ENCODE results near the gene ARMH4.

Gene ARMH4

GRCh38 chr14:58167057-58167456 lies 15.0 kb upstream of the ARMH4 start:
- Mint-ChIP-seq H3K36me3 (ENCODE audit: insufficient read depth) (no peaks in the 10 kb centered on the region), H3K4me1 (ENCODE audit: low read depth in 2 of 2) (peaks cover 8% of the 10 kb centered on the region in 2 donors), H3K27me3 (peaks cover 10 to 29% of the 10 kb centered on the region in 2 donors), H3K4me3 (no peak overlapping the region), H3K27ac (no peak overlapping the region), H3K9me3 (no peaks in the 10 kb centered on the region)
- ATAC-seq (replicated peaks) (no peak), DNase-seq (no peak)

- peak; percentile 62 to 70 (median 66) for DNase-seq
- Mint-ChIP-seq H3K4me3 (no peak overlapping the region), H3K9me3 (no peaks in the 10 kb centered on the region), H3K27ac (no peak overlapping the region), H3K36me3 (ENCODE audit: insufficient read depth) (no peaks in the 10 kb centered on the region), H3K4me1 (ENCODE audit: low read depth in 2 of 2) (peaks cover 8% of the 10 kb centered on the region in 2 donors), H3K27me3 (peaks cover 10 to 29% of the 10 kb centered on the region in 2 donors)
- ATAC-seq (replicated peaks): peak; percentile 70
Measured at GRCh38 chr14:58166005-58166983, 14.3 kb upstream of the ARMH4 start.

- Mint-ChIP-seq H3K4me3 (no peak overlapping the region), H3K27me3 (peaks cover 41 to 47% of the 10 kb centered on the region in 2 donors), H3K4me1 (ENCODE audit: low read depth in 2 of 2) (no peaks in the 10 kb centered on the region), H3K27ac (no peak overlapping the region), H3K36me3 (ENCODE audit: insufficient read depth) (no peaks in the 10 kb centered on the region), H3K9me3 (no peaks in the 10 kb centered on the region)
- ATAC-seq (replicated peaks) (no peak), DNase-seq (no peak)
Measured at GRCh38 chr14:58160561-58160960, 8.5 kb upstream of the ARMH4 start.

DNA sequence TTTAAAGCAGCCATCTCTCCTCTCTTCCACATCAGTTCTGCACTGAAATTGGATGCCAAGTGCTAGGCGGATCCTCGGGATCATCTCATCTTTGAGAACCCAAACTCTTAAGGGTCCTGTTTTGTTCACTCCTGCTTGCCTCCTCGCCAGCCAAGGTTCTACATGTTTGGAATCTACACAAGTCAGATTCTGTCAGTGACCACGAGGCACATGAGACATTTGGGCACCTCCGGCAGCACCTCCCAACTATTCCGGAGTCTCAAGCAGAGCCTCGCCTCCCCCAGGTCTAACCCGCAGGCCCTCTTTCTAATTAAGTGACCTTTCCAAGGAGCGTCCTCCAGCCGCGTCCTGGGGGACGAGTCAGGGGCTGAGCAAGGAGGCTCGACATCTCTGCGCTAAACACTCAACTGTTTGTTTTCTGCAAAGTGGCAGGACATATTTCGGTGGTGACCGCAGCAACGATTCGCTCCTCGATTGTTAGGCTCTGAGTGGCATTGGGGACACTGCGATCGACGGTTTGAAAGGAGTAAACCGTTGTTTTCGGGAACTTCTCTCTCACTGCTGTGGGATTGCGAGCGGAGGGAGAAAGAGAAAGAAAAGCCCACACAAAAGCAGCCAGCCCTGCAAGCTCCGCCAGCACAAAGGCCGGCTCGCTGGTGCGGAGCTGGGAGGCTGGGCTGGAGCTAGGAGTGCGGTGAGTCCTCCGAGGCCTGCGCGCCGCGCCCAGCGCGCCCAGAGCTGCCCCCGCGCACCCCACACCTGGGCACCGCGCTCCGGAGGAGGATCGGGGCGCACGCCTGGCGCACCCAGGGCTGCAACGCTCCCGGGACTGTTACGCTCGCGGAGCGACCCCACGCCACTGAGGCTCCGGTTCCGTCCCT lies 640 bp downstream of the ARMH4 start:
- Mint-ChIP-seq H3K4me1 (ENCODE audit: low read depth in 2 of 2) (peaks cover 11 to 12% of the 10 kb centered on the region in 2 donors), H3K9me3 (no peaks in the 10 kb centered on the region), H3K4me3 (peak overlapping the region; percentile 77 to 79), H3K27me3 (peaks cover 55 to 59% of the 10 kb centered on the region in 2 donors), H3K36me3 (ENCODE audit: insufficient read depth) (no peaks in the 10 kb centered on the region), H3K27ac (no peak overlapping the region)
- DNase-seq: no peak
- ATAC-seq (replicated peaks): peak; percentile 52

GRCh38 chr14:58150243-58150805 lies 1.7 kb downstream of the ARMH4 start:
- Mint-ChIP-seq H3K4me3 (peak overlapping the region; percentile 77 to 79), H3K36me3 (ENCODE audit: insufficient read depth) (no peaks in the 10 kb centered on the region), H3K9me3 (no peaks in the 10 kb centered on the region), H3K27me3 (peaks cover 45 to 55% of the 10 kb centered on the region in 2 donors), H3K4me1 (ENCODE audit: low read depth in 2 of 2) (peaks cover 11 to 12% of the 10 kb centered on the region in 2 donors), H3K27ac (no peak overlapping the region)
- no peak for DNase-seq
- no peak for ATAC-seq (replicated peaks)

- H3K36me3 Mint-ChIP-seq (ENCODE audit: insufficient read depth): no peaks in the 10 kb centered on the region
- H3K27me3 Mint-ChIP-seq: peaks cover 40 to 48% of the 10 kb centered on the region in 2 donors
- no peak for DNase-seq
- ATAC-seq (replicated peaks): no peak
- H3K4me3 Mint-ChIP-seq: no peak overlapping the region
- H3K9me3 Mint-ChIP-seq: no peaks in the 10 kb centered on the region
- peaks cover 11 to 12% of the 10 kb centered on the region in 2 donors for H3K4me1 Mint-ChIP-seq (ENCODE audit: low read depth in 2 of 2)
- H3K27ac Mint-ChIP-seq: no peak overlapping the region
Measured at GRCh38 chr14:58149196-58149595, 2.8 kb downstream of the ARMH4 start.

GRCh38 chr14:58146399-58146798 lies 5.6 kb downstream of the ARMH4 start:
- Mint-ChIP-seq H3K9me3 (no peaks in the 10 kb centered on the region), H3K4me1 (ENCODE audit: low read depth in 2 of 2) (peaks cover 0 to 6% of the 10 kb centered on the region in 2 donors), H3K27me3 (peaks cover 34 to 37% of the 10 kb centered on the region in 2 donors), H3K36me3 (ENCODE audit: insufficient read depth) (no peaks in the 10 kb centered on the region), H3K27ac (no peak overlapping the region), H3K4me3 (no peak overlapping the region)
- DNase-seq: no peak
- ATAC-seq (replicated peaks): no peak

DNA sequence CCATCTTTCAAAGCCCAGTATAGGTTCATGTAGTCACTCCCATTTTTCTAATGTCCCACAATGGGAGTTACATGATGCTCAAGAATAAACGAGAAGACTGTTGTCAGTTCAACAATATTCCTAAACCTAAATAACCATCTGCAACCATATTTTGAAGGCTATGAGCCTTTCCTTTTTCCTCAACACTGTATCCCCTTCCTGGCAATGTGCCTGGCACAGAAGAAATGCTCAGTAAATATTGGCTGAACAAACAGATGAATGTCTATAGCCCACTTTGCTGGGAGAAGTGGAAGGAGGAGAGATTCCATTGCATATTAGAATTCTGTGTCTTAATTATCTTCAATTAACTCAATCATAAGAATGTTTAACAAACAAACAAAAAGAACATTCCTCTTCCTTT lies 6.1 kb downstream of the ARMH4 start:
- H3K36me3 Mint-ChIP-seq (ENCODE audit: insufficient read depth): no peaks in the 10 kb centered on the region
- ATAC-seq (replicated peaks) (no peak), DNase-seq (no peak)
- peaks cover 30 to 33% of the 10 kb centered on the region in 2 donors for H3K27me3 Mint-ChIP-seq
- H3K4me1 Mint-ChIP-seq (ENCODE audit: low read depth in 2 of 2): peaks cover 0 to under 1% of the 10 kb centered on the region in 2 donors
- H3K27ac Mint-ChIP-seq: no peak overlapping the region
- H3K9me3 Mint-ChIP-seq: no peaks in the 10 kb centered on the region
- no peak overlapping the region for H3K4me3 Mint-ChIP-seq

DNA sequence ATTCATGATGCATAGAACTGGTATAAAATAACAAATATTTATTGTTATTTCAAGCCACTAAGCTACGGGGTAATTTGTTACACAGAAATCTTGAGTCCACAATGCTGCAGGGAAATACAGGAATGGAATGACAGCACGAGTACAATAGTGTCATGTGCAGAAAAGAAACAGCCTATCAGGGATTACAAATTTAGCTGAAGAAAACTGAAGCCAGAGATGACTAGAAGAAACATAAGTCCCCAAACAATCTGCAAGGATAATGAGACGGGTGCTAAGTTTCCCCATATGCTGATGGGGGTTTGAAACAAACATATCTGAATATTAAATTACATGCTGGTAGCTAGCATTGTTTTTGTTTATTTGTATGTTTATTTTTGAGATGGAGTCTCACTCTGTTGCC lies 8.9 kb downstream of the ARMH4 start:
- ATAC-seq (replicated peaks) (no peak), DNase-seq (no peak)
- Mint-ChIP-seq H3K36me3 (ENCODE audit: insufficient read depth) (no peaks in the 10 kb centered on the region), H3K27me3 (peaks cover 19 to 20% of the 10 kb centered on the region in 2 donors), H3K9me3 (no peaks in the 10 kb centered on the region), H3K27ac (no peak overlapping the region), H3K4me3 (no peak overlapping the region), H3K4me1 (ENCODE audit: low read depth in 2 of 2) (no peaks in the 10 kb centered on the region)

DNA sequence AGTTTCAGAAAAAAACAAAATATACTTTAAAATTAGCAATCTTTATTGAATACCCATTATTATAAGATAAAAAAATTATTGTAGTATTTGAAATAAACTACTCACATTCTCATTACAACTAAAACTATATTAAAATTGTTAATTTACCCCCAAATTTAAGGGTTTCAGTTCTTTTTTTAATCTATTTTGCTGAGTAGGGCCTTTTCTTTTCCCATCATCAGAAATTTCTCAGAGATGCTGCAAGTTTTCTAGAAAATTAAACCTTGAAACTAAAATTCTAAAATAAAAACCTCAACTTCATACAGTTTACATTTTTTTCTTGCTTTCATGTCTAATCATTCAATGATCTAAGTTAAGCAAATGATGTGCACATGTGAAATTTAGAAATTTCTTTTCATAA lies 10.1 kb downstream of the ARMH4 start:
- Mint-ChIP-seq H3K4me3 (no peak overlapping the region), H3K4me1 (ENCODE audit: low read depth in 2 of 2) (no peaks in the 10 kb centered on the region), H3K27ac (no peak overlapping the region), H3K27me3 (peaks cover 9% of the 10 kb centered on the region in 2 donors), H3K9me3 (no peaks in the 10 kb centered on the region), H3K36me3 (ENCODE audit: insufficient read depth) (no peaks in the 10 kb centered on the region)
- no peak for ATAC-seq (replicated peaks)
- no peak for DNase-seq

GRCh38 chr14:58138714-58139482 lies 13.1 kb downstream of the ARMH4 start:
- Mint-ChIP-seq H3K4me1 (ENCODE audit: low read depth in 2 of 2) (no peaks in the 10 kb centered on the region), H3K27ac (no peak overlapping the region), H3K27me3 (peaks cover 8% of the 10 kb centered on the region in 2 donors), H3K4me3 (no peak overlapping the region), H3K36me3 (ENCODE audit: insufficient read depth) (no peaks in the 10 kb centered on the region), H3K9me3 (no peaks in the 10 kb centered on the region)
- DNase-seq: no peak
- no peak for ATAC-seq (replicated peaks)

DNA sequence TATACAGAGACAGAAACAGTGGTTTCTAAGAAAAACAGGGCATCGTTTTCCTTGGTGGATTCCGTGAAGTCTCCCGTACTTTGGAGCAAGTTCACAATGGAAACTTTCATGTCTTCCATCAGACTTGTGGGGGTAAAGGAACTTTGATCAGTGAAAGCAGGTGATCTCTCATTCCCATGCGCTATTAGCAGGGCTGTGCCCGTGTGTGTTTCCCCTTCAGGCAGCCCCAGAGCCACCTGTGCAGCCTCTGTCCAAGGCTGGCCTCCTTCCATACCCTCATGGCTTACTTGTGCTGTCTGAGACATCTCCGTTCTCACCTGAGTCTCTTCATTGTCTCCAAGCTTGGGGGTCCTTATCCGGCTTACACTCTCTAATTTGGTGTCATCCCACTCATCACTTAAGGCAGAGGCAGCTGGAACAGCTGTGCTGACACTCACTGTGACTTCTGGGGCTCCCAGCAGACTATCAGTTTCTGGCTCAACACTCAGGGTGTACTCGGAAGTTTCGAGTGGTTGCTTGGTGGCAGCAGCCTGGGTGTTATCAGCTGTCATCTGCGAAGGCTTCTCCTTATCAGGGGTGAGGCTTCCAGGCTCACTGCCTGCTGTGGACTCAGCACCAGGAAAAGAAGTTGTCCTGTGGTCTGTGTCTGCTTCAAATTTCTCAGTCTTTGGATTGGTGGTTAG lies 13.8 kb downstream of the ARMH4 start:
- ATAC-seq (replicated peaks): no peak
- H3K4me3 Mint-ChIP-seq: no peak overlapping the region
- H3K27ac Mint-ChIP-seq: no peak overlapping the region
- H3K36me3 Mint-ChIP-seq (ENCODE audit: insufficient read depth): no peaks in the 10 kb centered on the region
- H3K27me3 Mint-ChIP-seq: peaks cover 9 to 10% of the 10 kb centered on the region in 2 donors
- H3K4me1 Mint-ChIP-seq (ENCODE audit: low read depth in 2 of 2): no peaks in the 10 kb centered on the region
- DNase-seq: no peak
- no peaks in the 10 kb centered on the region for H3K9me3 Mint-ChIP-seq

All from effector memory CD8-positive, alpha-beta T cell (primary cell).